ENCODE results near the gene MANEAL. TPM values are rescaled to one million over a fixed set of nuclear protein-coding genes. Genes with fewer than 3 reads are reported as not detected.
"Not testable (repeated sequence)": the region's sequence is repeated elsewhere in the genome, so short reads cannot be mapped to it uniquely, and the experiment has no call there.

MANEAL gene
- 35.2 and 39.6 TPM in 2 replicates for total RNA-seq (2014; rRNA removed; shearing (Covaris generic))

- peak; percentile 65 for DNase-seq (ENCODE audit: low spot score)
Measured at GRCh38 chr1:37793773-37794371, at the start of gene MANEAL. TSS of gene MANEAL (plus strand) at chr1:37793847. CDS start at chr1:37794183, 336 bp downstream.

- DNase-seq (ENCODE audit: low spot score) = no peak
Measured at GRCh38 chr1:37746806-37747205, 46.8 kb upstream of the MANEAL start.

- no peak for DNase-seq (ENCODE audit: low spot score)
Measured at GRCh38 chr1:37748565-37748964, 45.1 kb upstream of the MANEAL start.

- DNase-seq (ENCODE audit: low spot score) = no peak
Measured at GRCh38 chr1:37752213-37752582, 41.4 kb upstream of the MANEAL start.

- DNase-seq (ENCODE audit: low spot score) = peak; percentile 33
Measured at GRCh38 chr1:37752583-37753471, 40.8 kb upstream of the MANEAL start.

GRCh38 chr1:37753473-37754321 is 40.0 kb upstream of the MANEAL start:
- no peak for DNase-seq (ENCODE audit: low spot score)

GRCh38 chr1:37755290-37755689 is 38.4 kb upstream of the MANEAL start:
- peak; percentile 18 for DNase-seq (ENCODE audit: low spot score)

- DNase-seq (ENCODE audit: low spot score) = no peak
Measured at GRCh38 chr1:37755951-37756560, 37.6 kb upstream of the MANEAL start.

GRCh38 chr1:37759451-37759850 is 34.2 kb upstream of the MANEAL start:
- DNase-seq (ENCODE audit: low spot score) = no peak

- DNase-seq (ENCODE audit: low spot score) = no peak
Measured at GRCh38 chr1:37761416-37762095, 32.1 kb upstream of the MANEAL start.

- DNase-seq (ENCODE audit: low spot score) = no peak
Measured at GRCh38 chr1:37762516-37762915, 31.1 kb upstream of the MANEAL start.

- DNase-seq (ENCODE audit: low spot score) = no peak
Measured at GRCh38 chr1:37763791-37764413, 29.7 kb upstream of the MANEAL start.

GRCh38 chr1:37764414-37764825 is 29.2 kb upstream of the MANEAL start:
- DNase-seq (ENCODE audit: low spot score) = no peak

GRCh38 chr1:37764888-37765441 is 28.7 kb upstream of the MANEAL start, which contains the start of gene EPHA10:
TSS of gene EPHA10 (minus strand) at chr1:37765120. CDS start at chr1:37765066, 54 bp downstream.
- no peak for DNase-seq (ENCODE audit: low spot score)

- peak; percentile 34 for DNase-seq (ENCODE audit: low spot score)
Measured at GRCh38 chr1:37765916-37766664, 27.6 kb upstream of the MANEAL start.

GRCh38 chr1:37767488-37767887 is 26.2 kb upstream of the MANEAL start:
- DNase-seq (ENCODE audit: low spot score) = no peak

- DNase-seq (ENCODE audit: low spot score) = not testable (repeated sequence)
Measured at GRCh38 chr1:37771440-37771839, 22.2 kb upstream of the MANEAL start.

- no peak for DNase-seq (ENCODE audit: low spot score)
Measured at GRCh38 chr1:37776946-37777516, 16.6 kb upstream of the MANEAL start.

GRCh38 chr1:37778654-37779053 is 15.0 kb upstream of the MANEAL start:
- no peak for DNase-seq (ENCODE audit: low spot score)

All from HT-29 (cell line).